ENCODE measurements around the gene UBR3.

GRCh38 chr2:169916623-169917022 is 89.4 kb downstream of the UBR3 start:
- no peak for TF ChIP-seq CTCF (conservative IDR thresholded peaks at IDR 0.05)
- TF ChIP-seq EZH2 (IDR thresholded peaks at IDR 0.05; ENCODE audit: low read depth), result no peak
